ENCODE measurements around the gene RPA3. TPM values are rescaled to one million over a fixed set of nuclear protein-coding genes. Genes with fewer than 3 reads are reported as not detected.

The RPA3 gene
- total RNA-seq, 6 experiments from 2014 or later = 11.3 to 22.3 (median 21.4) TPM

DNA sequence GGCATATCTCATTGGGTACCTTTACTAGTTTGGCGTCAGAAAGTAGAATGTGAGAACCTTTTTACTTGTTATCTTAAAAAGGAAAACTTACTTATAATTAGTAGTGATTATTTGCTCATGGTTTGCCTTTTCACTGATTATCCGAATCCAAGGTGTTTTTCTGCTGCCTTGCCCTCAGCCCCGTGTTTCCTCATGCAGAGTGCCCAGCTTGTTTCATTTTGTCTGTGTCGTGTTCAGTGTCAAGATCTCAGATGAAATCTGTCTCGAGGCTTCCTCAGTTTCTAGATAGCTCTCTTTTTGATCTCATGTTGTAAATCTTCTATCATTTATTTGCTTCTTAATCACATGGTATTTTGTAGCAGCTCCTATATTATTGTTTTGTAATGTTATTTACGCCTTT is 30.1 kb downstream of the RPA3 start:
- no peak for DNase-seq
- H3K36me3 ChIP-seq = no peaks in the 10 kb centered on the region
- H3K4me1 ChIP-seq = no peaks in the 10 kb centered on the region
- intact Hi-C loops (cut with DNase I) = no loop called here
- H3K9me3 ChIP-seq = no peaks in the 10 kb centered on the region
- WGBS (ENCODE audit: insufficient coverage, low coverage, low lambda C conversion rate, missing lambda C conversion rate) = 65% methylated on average over 6 of the region's 6 CpGs
- no peak for ATAC-seq
- H3K4me3 ChIP-seq = no peak overlapping the region
- H3K27me3 ChIP-seq = no peaks in the 10 kb centered on the region
- TF ChIP-seq, protein P1, sequence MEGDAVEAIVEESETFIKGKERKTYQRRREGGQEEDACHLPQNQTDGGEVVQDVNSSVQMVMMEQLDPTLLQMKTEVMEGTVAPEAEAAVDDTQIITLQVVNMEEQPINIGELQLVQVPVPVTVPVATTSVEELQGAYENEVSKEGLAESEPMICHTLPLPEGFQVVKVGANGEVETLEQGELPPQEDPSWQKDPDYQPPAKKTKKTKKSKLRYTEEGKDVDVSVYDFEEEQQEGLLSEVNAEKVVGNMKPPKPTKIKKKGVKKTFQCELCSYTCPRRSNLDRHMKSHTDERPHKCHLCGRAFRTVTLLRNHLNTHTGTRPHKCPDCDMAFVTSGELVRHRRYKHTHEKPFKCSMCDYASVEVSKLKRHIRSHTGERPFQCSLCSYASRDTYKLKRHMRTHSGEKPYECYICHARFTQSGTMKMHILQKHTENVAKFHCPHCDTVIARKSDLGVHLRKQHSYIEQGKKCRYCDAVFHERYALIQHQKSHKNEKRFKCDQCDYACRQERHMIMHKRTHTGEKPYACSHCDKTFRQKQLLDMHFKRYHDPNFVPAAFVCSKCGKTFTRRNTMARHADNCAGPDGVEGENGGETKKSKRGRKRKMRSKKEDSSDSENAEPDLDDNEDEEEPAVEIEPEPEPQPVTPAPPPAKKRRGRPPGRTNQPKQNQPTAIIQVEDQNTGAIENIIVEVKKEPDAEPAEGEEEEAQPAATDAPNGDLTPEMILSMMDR (IDR thresholded peaks at IDR 0.05) = no peak
- TF ChIP-seq POLR2A (IDR thresholded peaks at IDR 0.05) = no peak
- H3K27ac ChIP-seq = no peak overlapping the region

DNA sequence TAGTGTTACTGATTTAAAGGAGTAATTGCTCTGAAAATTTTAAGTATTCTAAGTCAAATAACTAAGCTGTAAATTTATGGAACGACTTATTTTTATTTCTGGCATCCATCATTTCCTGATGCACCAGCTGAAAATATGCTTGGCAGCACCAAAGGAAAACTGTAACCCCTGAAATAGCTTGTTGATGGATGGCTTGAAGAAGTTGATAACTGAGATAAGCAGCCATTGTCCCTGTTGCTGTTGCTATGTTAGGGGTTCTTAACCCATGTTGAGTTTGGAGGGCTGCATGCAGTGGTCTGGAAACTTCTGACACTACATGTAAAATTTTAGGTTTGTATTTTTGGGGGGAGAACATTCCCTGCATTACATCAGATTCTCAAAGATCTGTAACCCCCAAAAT is 30.6 kb downstream of the RPA3 start:
- no peaks in the 10 kb centered on the region for H3K27me3 ChIP-seq
- 41% methylated on average over 1 of the region's 1 CpG for WGBS (ENCODE audit: insufficient coverage, low coverage, low lambda C conversion rate, missing lambda C conversion rate)
- no peak for TF ChIP-seq POLR2A (IDR thresholded peaks at IDR 0.05)
- TF ChIP-seq, protein P1 (IDR thresholded peaks at IDR 0.05) = no peak
- no peak overlapping the region for H3K27ac ChIP-seq
- DNase-seq = no peak
- no peaks in the 10 kb centered on the region for H3K36me3 ChIP-seq
- intact Hi-C loops (cut with DNase I) = no loop called here
- no peaks in the 10 kb centered on the region for H3K9me3 ChIP-seq
- no peak for ATAC-seq
- no peaks in the 10 kb centered on the region for H3K4me1 ChIP-seq
- no peak overlapping the region for H3K4me3 ChIP-seq

DNA sequence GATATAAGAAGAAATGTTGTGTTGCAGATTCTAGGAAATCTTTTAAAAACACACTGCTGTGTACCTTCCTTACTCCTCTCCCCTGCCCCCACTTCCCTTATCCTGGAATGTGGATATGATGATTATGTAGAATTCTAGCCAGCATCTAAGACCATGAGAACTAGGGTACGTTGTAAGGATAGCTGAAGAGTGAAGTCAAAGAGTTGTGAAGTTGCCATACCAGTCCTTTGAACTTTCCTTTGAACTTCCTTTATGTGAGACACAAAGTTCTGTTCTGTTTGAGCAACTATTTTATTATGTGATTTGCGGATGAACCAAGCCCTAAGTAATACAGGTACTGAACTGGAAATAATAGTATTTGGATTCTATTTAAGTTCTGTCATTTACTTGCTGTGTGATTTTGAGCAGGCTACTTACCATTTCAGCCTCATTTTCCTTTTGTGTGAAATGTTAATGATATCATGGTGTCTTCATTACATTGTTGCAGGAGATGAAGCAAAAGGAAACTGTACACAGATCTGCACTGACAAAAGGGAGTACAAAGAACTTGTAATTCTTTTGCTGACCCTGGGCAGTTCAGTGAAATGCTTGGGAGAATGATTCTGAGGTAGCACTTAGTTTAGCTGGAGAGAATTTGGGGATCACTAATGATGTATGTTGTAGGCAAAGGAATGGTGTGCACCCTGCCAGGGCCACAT is 31.4 kb downstream of the RPA3 start:
- H3K27me3 ChIP-seq = no peaks in the 10 kb centered on the region
- 62% methylated on average over 2 of the region's 2 CpGs for WGBS (ENCODE audit: insufficient coverage, low coverage, low lambda C conversion rate, missing lambda C conversion rate)
- no peak overlapping the region for H3K4me3 ChIP-seq
- H3K36me3 ChIP-seq = no peaks in the 10 kb centered on the region
- ATAC-seq = no peak
- peaks cover 0 to 3% (median under 1%) of the 10 kb centered on the region in 4 donors for H3K4me1 ChIP-seq
- no peak for DNase-seq
- H3K27ac ChIP-seq = no peak overlapping the region
- intact Hi-C loops (cut with DNase I) = no loop called here
- H3K9me3 ChIP-seq = no peaks in the 10 kb centered on the region
- no peak for TF ChIP-seq POLR2A (IDR thresholded peaks at IDR 0.05)
- TF ChIP-seq, protein P1 (IDR thresholded peaks at IDR 0.05) = no peak

DNA sequence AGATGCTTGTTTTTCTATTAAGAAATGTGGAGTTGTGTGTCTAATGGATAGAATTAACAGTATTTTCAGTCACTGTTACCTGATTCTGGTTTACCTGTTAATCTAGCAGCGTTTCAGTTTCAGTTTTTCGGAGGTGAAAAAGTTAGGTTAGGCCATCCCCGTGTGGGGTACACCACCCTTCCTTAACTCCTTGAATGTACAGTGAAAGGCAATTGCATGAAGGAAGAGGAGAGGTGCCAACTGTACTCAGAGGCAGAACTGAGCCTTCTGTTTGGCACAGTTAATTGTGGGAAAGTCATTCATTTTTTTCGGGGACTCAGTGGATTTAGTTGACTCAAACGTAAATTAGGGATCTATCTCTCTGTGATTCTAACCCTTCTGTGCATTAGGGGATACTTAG is 35.5 kb downstream of the RPA3 start:
- DNase-seq (no peak), ATAC-seq (peak in 1 of 4 donors; percentile 33)
- Histone ChIP-seq H3K36me3 (no peaks in the 10 kb centered on the region), H3K4me1 (peaks cover 0 to 12% (median 2%) of the 10 kb centered on the region in 4 donors), H3K27ac (no peak overlapping the region), H3K4me3 (peak overlapping the region in 1 of 3 donors; percentile 5), H3K27me3 (no peaks in the 10 kb centered on the region), H3K9me3 (no peaks in the 10 kb centered on the region)
- intact Hi-C loops (cut with DNase I) = no loop called here
- TF ChIP-seq, protein P1 (IDR thresholded peaks at IDR 0.05) = no peak
- TF ChIP-seq POLR2A (IDR thresholded peaks at IDR 0.05) = no peak
- 19% methylated on average over 5 of the region's 5 CpGs for WGBS (ENCODE audit: insufficient coverage, low coverage, low lambda C conversion rate, missing lambda C conversion rate)

Data from right lobe of liver (tissue), 6 donors.